GM12875 (cell line): Measurements from ENCODE around the gene ADK.

Source experiments
- H3K4me3 ChIP-seq: one replicate; pipeline ENCODE4 v1.5.1; 2011; ENCODE audit warnings: low read depth, low read length, control low read depth
- CTCF ChIP-seq: IDR thresholded peaks from 2 replicates; pipeline ENCODE4 v1.5.1; 2011; ENCODE audit warnings: low read depth, mild to moderate bottlenecking, control low read depth, inconsistent platforms, low read length, moderate library complexity, borderline replicate concordance; ENCODE audit not compliant: insufficient read depth

ADK gene

GRCh38 chr10:74333174-74333573 is 182.2 kb downstream of the ADK start:
- TF ChIP-seq CTCF = no peak
- H3K4me3 ChIP-seq = no peak overlapping the region

- TF ChIP-seq CTCF = no peak
- no peak overlapping the region for H3K4me3 ChIP-seq
Observed at GRCh38 chr10:74334221-74334620, 183.2 kb downstream of the ADK start.

GRCh38 chr10:74335501-74335900 is 184.5 kb downstream of the ADK start:
- no peak for TF ChIP-seq CTCF

GRCh38 chr10:74337330-74338016 is 186.5 kb downstream of the ADK start:
- TF ChIP-seq CTCF = no peak
- no peak overlapping the region for H3K4me3 ChIP-seq

More at GRCh38 chr10:74335501-74335900, 184.5 kb downstream of the ADK start:
- no peak overlapping the region for H3K4me3 ChIP-seq

- H3K4me3 ChIP-seq = no peak overlapping the region
- TF ChIP-seq CTCF = no peak
Observed at GRCh38 chr10:74342991-74343390, 192.0 kb downstream of the ADK start.

GRCh38 chr10:74343804-74344203 is 192.8 kb downstream of the ADK start:
- H3K4me3 ChIP-seq = no peak overlapping the region
- no peak for TF ChIP-seq CTCF

GRCh38 chr10:74344306-74344705 is 193.3 kb downstream of the ADK start:
- H3K4me3 ChIP-seq = no peak overlapping the region
- no peak for TF ChIP-seq CTCF
